ENCODE measurements around the gene GPR132. TPM values are rescaled to one million over a fixed set of nuclear protein-coding genes. Genes with fewer than 3 reads are reported as not detected.

Gene GPR132
- total RNA-seq, 1 experiment from 2014 or later, result not detected

- Mint-ChIP-seq H3K4me3 (ENCODE audit: unreplicated experiment) (no peak overlapping the region), H3K4me1 (ENCODE audit: low read depth, unreplicated experiment) (peaks cover 11% of the 10 kb centered on the region), H3K27me3 (ENCODE audit: insufficient read depth, unreplicated experiment) (no peaks in the 10 kb centered on the region), H3K9me3 (ENCODE audit: unreplicated experiment) (no peaks in the 10 kb centered on the region), H3K27ac (ENCODE audit: unreplicated experiment) (no peak overlapping the region), H3K36me3 (ENCODE audit: insufficient read depth, unreplicated experiment) (peaks cover 48% of the 10 kb centered on the region)
- no peaks in the 10 kb centered on the region for H3K27me3 ChIP-seq (replicated peaks; ENCODE audit: control insufficient read depth, insufficient read depth, low read length)
- H3K9me3 ChIP-seq, result no peaks in the 10 kb centered on the region
- POLR2A ChIA-PET, result no interaction called here
- no peak for DNase-seq
- H3K4me3 ChIP-seq (ENCODE audit: low read depth, low read length), result no peak overlapping the region
- H3K4me1 ChIP-seq, result peaks cover 1% of the 10 kb centered on the region; the same call in 1 of the 2 replicates
- H3K36me3 ChIP-seq (ENCODE audit: control insufficient read depth, insufficient read depth, low read length), result peaks cover 3% of the 10 kb centered on the region
- no TSS peak for BruUV-seq (replicated peaks)
- intact Hi-C loops (cut with micrococcal nuclease; ENCODE audit: unreplicated experiment), result no loop called here
- TF ChIP-seq CTCF (IDR thresholded peaks at IDR 0.05; ENCODE audit: insufficient read depth in 1 of 2, low read depth in 1 of 2, low read length in 1 of 2, severe bottlenecking in 1 of 2, unreplicated experiment in 1 of 2), result no peak
- CTCF ChIA-PET, result no interaction called here
Observed at GRCh38 chr14:105013150-105013785, 52.0 kb downstream of the GPR132 start.

- intact Hi-C loops (cut with micrococcal nuclease; ENCODE audit: unreplicated experiment), result no loop called here
- Mint-ChIP-seq H3K27me3 (ENCODE audit: insufficient read depth, unreplicated experiment) (no peaks in the 10 kb centered on the region), H3K4me1 (ENCODE audit: low read depth, unreplicated experiment) (peaks cover 11% of the 10 kb centered on the region), H3K4me3 (ENCODE audit: unreplicated experiment) (no peak overlapping the region), H3K36me3 (ENCODE audit: insufficient read depth, unreplicated experiment) (peaks cover 50% of the 10 kb centered on the region), H3K9me3 (ENCODE audit: unreplicated experiment) (no peaks in the 10 kb centered on the region), H3K27ac (ENCODE audit: unreplicated experiment) (no peak overlapping the region)
- DNase-seq, result no peak
- no peak for TF ChIP-seq CTCF (IDR thresholded peaks at IDR 0.05; ENCODE audit: insufficient read depth in 1 of 2, low read depth in 1 of 2, low read length in 1 of 2, severe bottlenecking in 1 of 2, unreplicated experiment in 1 of 2)
- Histone ChIP-seq H3K27me3 (replicated peaks; ENCODE audit: control insufficient read depth, insufficient read depth, low read length) (no peaks in the 10 kb centered on the region), H3K36me3 (ENCODE audit: control insufficient read depth, insufficient read depth, low read length) (peaks cover 3% of the 10 kb centered on the region), H3K4me3 (ENCODE audit: low read depth, low read length) (no peak overlapping the region), H3K4me1 (no peaks in the 10 kb centered on the region), H3K9me3 (no peaks in the 10 kb centered on the region)
- ChIA-PET CTCF (no interaction called here), POLR2A (no interaction called here)
- no TSS peak for BruUV-seq (replicated peaks)
Observed at GRCh38 chr14:105012171-105012985, 52.9 kb downstream of the GPR132 start.

GRCh38 chr14:105011312-105011990 is 53.8 kb downstream of the GPR132 start:
- Histone ChIP-seq H3K4me3 (ENCODE audit: low read depth, low read length) (no peak overlapping the region), H3K4me1 (no peaks in the 10 kb centered on the region), H3K9me3 (no peaks in the 10 kb centered on the region), H3K36me3 (ENCODE audit: control insufficient read depth, insufficient read depth, low read length) (peaks cover 3% of the 10 kb centered on the region), H3K27me3 (replicated peaks; ENCODE audit: control insufficient read depth, insufficient read depth, low read length) (no peaks in the 10 kb centered on the region)
- TF ChIP-seq CTCF (IDR thresholded peaks at IDR 0.05; ENCODE audit: insufficient read depth in 1 of 2, low read depth in 1 of 2, low read length in 1 of 2, severe bottlenecking in 1 of 2, unreplicated experiment in 1 of 2), result no peak
- ChIA-PET CTCF (no interaction called here), POLR2A (interaction anchor here (0.7 kb wide), 1 partner anchor 9 kb away, joined by 3 read pairs; the partner anchor contains the start of gene CDCA4)
- Mint-ChIP-seq H3K4me3 (ENCODE audit: unreplicated experiment) (no peak overlapping the region), H3K27ac (ENCODE audit: unreplicated experiment) (no peak overlapping the region), H3K9me3 (ENCODE audit: unreplicated experiment) (no peaks in the 10 kb centered on the region), H3K27me3 (ENCODE audit: insufficient read depth, unreplicated experiment) (no peaks in the 10 kb centered on the region), H3K4me1 (ENCODE audit: low read depth, unreplicated experiment) (peaks cover 4% of the 10 kb centered on the region), H3K36me3 (ENCODE audit: insufficient read depth, unreplicated experiment) (peaks cover 52% of the 10 kb centered on the region)
- DNase-seq, result no peak
- no TSS peak for BruUV-seq (replicated peaks)
- intact Hi-C loops (cut with micrococcal nuclease; ENCODE audit: unreplicated experiment), result no loop called here
